Ishikawa (cell line): ENCODE data around the gene PLEKHA6.

ENCODE experiments used
- CEBPB ChIP-seq: IDR thresholded peaks from 2 replicates; pipeline ENCODE4 v1.6.1; 2012
- CREB1 ChIP-seq: IDR thresholded peaks from 2 replicates; pipeline ENCODE4 v1.6.1; 2012; ENCODE audit warnings: low read depth
- EGR1 ChIP-seq: IDR thresholded peaks from 2 replicates; pipeline ENCODE4 v1.6.1; 2012
- EP300 ChIP-seq: IDR thresholded peaks from 2 replicates; pipeline ENCODE4 v1.6.1; 2012; ENCODE audit warnings: borderline replicate concordance
- FOXM1 ChIP-seq: IDR thresholded peaks from 2 replicates; pipeline ENCODE4 v1.6.1; 2012; ENCODE audit warnings: low read depth, borderline replicate concordance
- NFIC ChIP-seq: IDR thresholded peaks from 2 replicates; pipeline ENCODE4 v1.6.1; 2012
- RAD21 ChIP-seq: IDR thresholded peaks from 2 replicates; pipeline ENCODE4 v1.6.1; 2012; ENCODE audit warnings: low read depth
- TAF1 ChIP-seq: IDR thresholded peaks from 2 replicates; pipeline ENCODE4 v1.6.1; 2012; ENCODE audit warnings: low read depth, mild to moderate bottlenecking
- TCF12 ChIP-seq: IDR thresholded peaks from 2 replicates; pipeline ENCODE4 v1.6.1; 2012; ENCODE audit warnings: low read depth
- TEAD4 ChIP-seq: IDR thresholded peaks from 2 replicates; pipeline ENCODE4 v1.6.1; 2012
- YY1 ChIP-seq: IDR thresholded peaks from 2 replicates; pipeline ENCODE4 v1.6.1; 2012; ENCODE audit warnings: low read depth
- ZBTB7A ChIP-seq: IDR thresholded peaks from 2 replicates; pipeline ENCODE4 v1.6.1; 2012; ENCODE audit warnings: low read depth
- TF ChIP-seq, protein P1 (sequence below): IDR thresholded peaks from 2 replicates; pipeline ENCODE4 v1.6.1; 2012; ENCODE audit warnings: low read depth, mild to moderate bottlenecking
- TF ChIP-seq, protein P2 (sequence below): IDR thresholded peaks from 2 replicates; pipeline ENCODE4 v1.6.1; 2012
- TF ChIP-seq, protein P3 (sequence below): IDR thresholded peaks from 2 replicates; pipeline ENCODE4 v1.6.1; 2012

PLEKHA6 gene

DNA sequence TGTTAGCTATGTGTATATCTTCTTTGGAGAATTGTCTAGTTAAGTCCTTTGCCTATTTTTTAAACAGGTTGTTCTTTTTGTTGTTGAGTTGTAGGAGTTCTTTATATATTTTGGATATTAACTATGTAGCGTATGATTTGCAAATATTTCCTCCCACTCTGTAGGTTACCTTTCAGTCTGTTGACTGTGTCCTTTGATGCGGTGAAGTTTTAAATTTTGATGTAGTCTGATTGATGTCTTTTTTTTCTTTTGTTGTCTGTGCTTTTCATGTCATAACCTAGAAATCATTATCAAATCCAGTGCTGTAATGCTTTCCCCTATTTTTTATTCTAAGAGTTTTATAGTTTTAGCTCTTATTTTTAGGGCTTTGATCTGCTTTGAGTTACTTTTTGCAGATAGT, 154.8 kb downstream of the PLEKHA6 start:
- no peak for TF ChIP-seq NFIC
- TF ChIP-seq EP300, result no peak
- TF ChIP-seq, protein P1, sequence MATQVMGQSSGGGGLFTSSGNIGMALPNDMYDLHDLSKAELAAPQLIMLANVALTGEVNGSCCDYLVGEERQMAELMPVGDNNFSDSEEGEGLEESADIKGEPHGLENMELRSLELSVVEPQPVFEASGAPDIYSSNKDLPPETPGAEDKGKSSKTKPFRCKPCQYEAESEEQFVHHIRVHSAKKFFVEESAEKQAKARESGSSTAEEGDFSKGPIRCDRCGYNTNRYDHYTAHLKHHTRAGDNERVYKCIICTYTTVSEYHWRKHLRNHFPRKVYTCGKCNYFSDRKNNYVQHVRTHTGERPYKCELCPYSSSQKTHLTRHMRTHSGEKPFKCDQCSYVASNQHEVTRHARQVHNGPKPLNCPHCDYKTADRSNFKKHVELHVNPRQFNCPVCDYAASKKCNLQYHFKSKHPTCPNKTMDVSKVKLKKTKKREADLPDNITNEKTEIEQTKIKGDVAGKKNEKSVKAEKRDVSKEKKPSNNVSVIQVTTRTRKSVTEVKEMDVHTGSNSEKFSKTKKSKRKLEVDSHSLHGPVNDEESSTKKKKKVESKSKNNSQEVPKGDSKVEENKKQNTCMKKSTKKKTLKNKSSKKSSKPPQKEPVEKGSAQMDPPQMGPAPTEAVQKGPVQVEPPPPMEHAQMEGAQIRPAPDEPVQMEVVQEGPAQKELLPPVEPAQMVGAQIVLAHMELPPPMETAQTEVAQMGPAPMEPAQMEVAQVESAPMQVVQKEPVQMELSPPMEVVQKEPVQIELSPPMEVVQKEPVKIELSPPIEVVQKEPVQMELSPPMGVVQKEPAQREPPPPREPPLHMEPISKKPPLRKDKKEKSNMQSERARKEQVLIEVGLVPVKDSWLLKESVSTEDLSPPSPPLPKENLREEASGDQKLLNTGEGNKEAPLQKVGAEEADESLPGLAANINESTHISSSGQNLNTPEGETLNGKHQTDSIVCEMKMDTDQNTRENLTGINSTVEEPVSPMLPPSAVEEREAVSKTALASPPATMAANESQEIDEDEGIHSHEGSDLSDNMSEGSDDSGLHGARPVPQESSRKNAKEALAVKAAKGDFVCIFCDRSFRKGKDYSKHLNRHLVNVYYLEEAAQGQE, result no peak
- TF ChIP-seq CEBPB, result no peak
- no peak for TF ChIP-seq FOXM1
- no peak for TF ChIP-seq CREB1
- no peak for TF ChIP-seq EGR1
- TF ChIP-seq RAD21, result no peak
- TF ChIP-seq TAF1, result no peak

DNA sequence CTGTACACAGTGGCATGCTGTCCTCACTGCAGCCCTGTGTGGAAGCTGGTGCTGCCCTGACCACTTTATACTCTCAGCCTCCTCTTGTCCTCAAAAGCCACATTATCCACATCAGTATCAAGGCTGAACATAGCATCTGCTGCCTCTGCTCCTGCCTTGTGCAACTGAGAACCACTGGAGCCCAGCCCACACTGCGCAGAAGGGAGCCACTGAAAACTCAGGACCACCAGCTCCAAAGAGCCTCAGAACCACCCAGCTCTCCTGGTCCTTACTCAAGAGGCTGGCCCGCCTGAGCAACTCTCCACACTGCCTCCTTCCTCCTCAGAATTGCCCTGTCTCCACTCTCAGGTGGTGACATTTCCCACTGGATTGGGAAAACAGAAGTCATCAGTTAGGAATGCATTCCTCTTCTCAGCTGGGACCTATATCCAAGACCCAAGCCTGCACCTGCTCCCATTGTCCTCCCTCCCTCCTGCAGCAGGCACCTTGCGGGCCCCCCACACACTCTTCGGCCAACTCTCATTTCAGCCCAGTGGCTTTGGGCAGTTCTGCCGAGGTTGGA, 156.4 kb downstream of the PLEKHA6 start:
- no peak for TF ChIP-seq NFIC
- TF ChIP-seq, protein P2, sequence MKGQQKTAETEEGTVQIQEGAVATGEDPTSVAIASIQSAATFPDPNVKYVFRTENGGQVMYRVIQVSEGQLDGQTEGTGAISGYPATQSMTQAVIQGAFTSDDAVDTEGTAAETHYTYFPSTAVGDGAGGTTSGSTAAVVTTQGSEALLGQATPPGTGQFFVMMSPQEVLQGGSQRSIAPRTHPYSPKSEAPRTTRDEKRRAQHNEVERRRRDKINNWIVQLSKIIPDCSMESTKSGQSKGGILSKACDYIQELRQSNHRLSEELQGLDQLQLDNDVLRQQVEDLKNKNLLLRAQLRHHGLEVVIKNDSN, result no peak
- TF ChIP-seq, protein P3, sequence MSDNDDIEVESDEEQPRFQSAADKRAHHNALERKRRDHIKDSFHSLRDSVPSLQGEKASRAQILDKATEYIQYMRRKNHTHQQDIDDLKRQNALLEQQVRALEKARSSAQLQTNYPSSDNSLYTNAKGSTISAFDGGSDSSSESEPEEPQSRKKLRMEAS, result no peak
- TF ChIP-seq, protein P1, result no peak
- TF ChIP-seq YY1, result no peak
- no peak for TF ChIP-seq EP300
- TF ChIP-seq TAF1, result no peak
- TF ChIP-seq TEAD4, result no peak
- no peak for TF ChIP-seq EGR1
- TF ChIP-seq FOXM1, result no peak
- TF ChIP-seq TCF12, result no peak
- TF ChIP-seq CEBPB, result no peak
- TF ChIP-seq RAD21, result no peak
- TF ChIP-seq ZBTB7A, result no peak
- no peak for TF ChIP-seq CREB1

DNA sequence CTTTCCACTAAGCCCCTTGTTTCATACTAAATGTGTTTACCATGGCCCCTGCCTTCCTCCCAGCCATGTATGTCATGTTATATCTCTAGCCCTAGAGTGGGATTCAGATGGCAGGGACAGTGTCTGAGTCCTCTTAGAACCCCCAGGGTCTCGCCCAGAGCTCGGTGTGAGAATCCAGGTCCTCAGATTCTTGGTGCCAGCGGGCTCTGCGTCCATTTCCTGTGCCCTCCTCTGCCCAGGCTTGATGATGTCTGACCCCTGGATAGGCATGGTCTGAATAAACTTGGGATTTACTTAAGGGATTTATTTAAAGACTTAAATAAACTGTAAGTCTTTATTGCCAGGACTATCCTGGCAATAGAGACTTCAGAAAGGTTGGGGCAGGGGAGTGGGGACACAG, 157.2 kb downstream of the PLEKHA6 start:
- TF ChIP-seq CEBPB, result no peak
- TF ChIP-seq TEAD4, result no peak
- TF ChIP-seq RAD21, result no peak
- no peak for TF ChIP-seq EP300
- TF ChIP-seq TCF12, result no peak
- TF ChIP-seq EGR1, result no peak
- TF ChIP-seq TAF1, result no peak
- no peak for TF ChIP-seq CREB1
- no peak for TF ChIP-seq ZBTB7A
- no peak for TF ChIP-seq FOXM1
- TF ChIP-seq, protein P1, result no peak
- TF ChIP-seq, protein P2, result no peak
- TF ChIP-seq NFIC, result no peak
- no peak for TF ChIP-seq YY1
- TF ChIP-seq, protein P3, result no peak

DNA sequence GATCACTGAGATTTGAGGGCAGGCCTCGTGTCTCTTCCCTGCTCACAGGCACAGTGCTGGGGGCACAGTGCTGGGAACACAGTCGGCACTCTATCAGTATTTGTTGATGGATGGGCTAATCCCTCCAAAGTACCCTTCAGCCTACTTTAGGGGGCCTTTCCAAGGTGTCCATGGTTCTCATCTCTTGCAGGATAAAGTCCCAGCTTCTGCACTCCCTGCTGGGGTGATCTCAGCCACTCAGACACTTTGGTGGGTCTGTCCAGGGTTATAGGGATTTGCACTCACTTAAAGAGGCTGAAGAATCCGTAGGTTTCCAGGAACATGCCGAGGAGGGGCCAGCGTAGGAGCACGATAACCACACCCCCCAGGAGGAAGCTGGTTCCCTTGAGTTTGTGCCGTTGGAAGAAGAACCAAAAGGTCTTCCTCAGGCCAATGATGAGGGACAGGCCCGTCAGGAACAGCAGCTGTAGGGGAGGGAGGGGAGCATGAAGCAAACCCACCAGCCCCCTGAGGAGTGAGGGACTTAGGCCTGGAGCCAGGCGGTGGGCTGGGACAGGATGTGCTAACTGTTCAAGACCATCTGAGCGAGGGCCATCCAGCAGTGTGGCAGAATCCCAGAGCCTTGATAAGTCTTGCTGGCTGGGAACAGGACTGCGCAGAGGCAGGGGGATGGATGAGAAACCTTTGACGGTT, 158.2 kb downstream of the PLEKHA6 start:
- TF ChIP-seq EGR1 (no peak), EP300 (no peak), TAF1 (no peak), NFIC (no peak), CREB1 (no peak), ZBTB7A (no peak), TCF12 (no peak), FOXM1 (no peak), TEAD4 (no peak), CEBPB (no peak), YY1 (no peak), RAD21 (no peak)
- TF ChIP-seq, protein P3, result no peak
- TF ChIP-seq, protein P1, result no peak
- TF ChIP-seq, protein P2, result no peak
